Neural progenitor cell (in vitro differentiated cells): ENCODE results near the gene TSPAN1. TPM values are rescaled to one million over a fixed set of nuclear protein-coding genes. Genes with fewer than 3 reads are reported as not detected.

Experiments used
- DNase-seq: peaks from one replicate; pipeline ENCODE4 v3.0.0-alpha.2; 2016; ENCODE audit warnings: low spot score
- H2AFZ ChIP-seq: fragments of 200-600 bp; sonication (generic); replicated peaks from 2 replicates; pipeline ENCODE4 v1.6.1; 2016; ENCODE audit warnings: antibody characterized with exemption
- H3F3A ChIP-seq: fragments of 200-600 bp; sonication (generic); 2 replicates; pipeline ENCODE4 v1.6.1; 2016; ENCODE audit warnings: antibody characterized with exemption, low read depth
- H3K27ac ChIP-seq: fragments of 200-600 bp; sonication (generic); 2 replicates; pipeline ENCODE4 v1.5.1; 2016; ENCODE audit warnings: mild to moderate bottlenecking
- H3K27me3 ChIP-seq: fragments of 200-600 bp; sonication (generic); 2 replicates; pipeline ENCODE4 v1.6.1; 2016; ENCODE audit warnings: mild to moderate bottlenecking, moderate library complexity
- H3K36me3 ChIP-seq: fragments of 200-600 bp; sonication (generic); 2 replicates; pipeline ENCODE4 v1.5.1; 2016
- H3K4me1 ChIP-seq: fragments of 200-600 bp; sonication (generic); 2 replicates; pipeline ENCODE4 v1.6.1; 2016; ENCODE audit warnings: mixed run types
- H3K4me2 ChIP-seq: fragments of 200-600 bp; sonication (generic); 2 replicates; pipeline ENCODE4 v1.6.1; 2016
- H3K4me3 ChIP-seq: fragments of 200-600 bp; sonication (generic); 2 replicates; pipeline ENCODE4 v1.5.1; 2016
- H3K79me2 ChIP-seq: fragments of 200-600 bp; sonication (generic); 2 replicates; pipeline ENCODE4 v1.6.1; 2016; ENCODE audit warnings: low read depth
- H3K9ac ChIP-seq: fragments of 200-600 bp; sonication (generic); 2 replicates; pipeline ENCODE4 v1.6.1; 2016
- H3K9me3 ChIP-seq: fragments of 200-600 bp; sonication (generic); 2 replicates; pipeline ENCODE4 v1.5.1; 2016; ENCODE audit warnings: low read depth
- H4K20me1 ChIP-seq: fragments of 200-600 bp; sonication (generic); 2 replicates; pipeline ENCODE4 v1.6.1; 2016; ENCODE audit warnings: low read depth
- H3K27ac Mint-ChIP-seq: 3 replicates; pipeline ENCODE4 v1.8.0; 2021; ENCODE audit warnings: mixed read lengths
- H3K27me3 Mint-ChIP-seq: 2 replicates; pipeline ENCODE4 v1.8.0; 2022; ENCODE audit warnings: low read depth, mild to moderate bottlenecking, inconsistent platforms, moderate library complexity, mixed read lengths; ENCODE audit not compliant: insufficient read depth
- H3K36me3 Mint-ChIP-seq: 3 replicates; pipeline ENCODE4 v1.8.0; 2021; ENCODE audit warnings: mixed read lengths
- H3K4me1 Mint-ChIP-seq: 3 replicates; pipeline ENCODE4 v1.8.0; 2021; ENCODE audit warnings: mixed read lengths
- H3K4me3 Mint-ChIP-seq: 3 replicates; pipeline ENCODE4 v1.8.0; 2021; ENCODE audit warnings: mild to moderate bottlenecking, moderate library complexity, mixed read lengths
- H3K9me3 Mint-ChIP-seq: 3 replicates; pipeline ENCODE4 v1.8.0; 2020; ENCODE audit warnings: mixed read lengths
- EZH2 ChIP-seq: fragments of 200-600 bp; sonication (generic); IDR thresholded peaks from 2 replicates; pipeline ENCODE4 v1.6.1; 2017; ENCODE audit warnings: antibody characterized with exemption, mild to moderate bottlenecking, moderate library complexity
- EZH2phosphoT487 ChIP-seq: fragments of 200-600 bp; sonication (generic); IDR thresholded peaks from 2 replicates; pipeline ENCODE4 v1.6.1; 2017; ENCODE audit warnings: antibody characterized with exemption
- total RNA-seq: library from RNA; depleted of rRNA; stranded (reverse); fragments of >200 nt; gene quantifications from 2 replicates; pipeline ENCODE4 v1.2.3, GENCODE V29; 2015; ENCODE audit warnings: low replicate concordance
- TF ChIP-seq, protein P1 (sequence below): fragments of 200-600 bp; sonication (generic); IDR thresholded peaks from 2 replicates; pipeline ENCODE4 v1.5.1; 2017; ENCODE audit warnings: antibody characterized with exemption, mild to moderate bottlenecking

TSPAN1 gene
- total RNA-seq, 1 donor from 2014 or later: not detected

GRCh38 chr1:46206399-46206798, 31.5 kb downstream of the TSPAN1 start:
- Histone ChIP-seq H3K9ac (no peak overlapping the region), H3K27me3 (peaks cover 4% of the 10 kb centered on the region), H3K27ac (no peak overlapping the region), H3K4me1 (no peaks in the 10 kb centered on the region), H3K36me3 (no peaks in the 10 kb centered on the region), H4K20me1 (no peaks in the 10 kb centered on the region), H2AFZ (no peak overlapping the region), H3K79me2 (no peaks in the 10 kb centered on the region), H3K4me3 (no peak overlapping the region), H3K4me2 (no peak overlapping the region), H3F3A (no peaks in the 10 kb centered on the region), H3K9me3 (no peaks in the 10 kb centered on the region)
- no peak for DNase-seq
- Mint-ChIP-seq H3K27me3 (no peaks in the 10 kb centered on the region), H3K27ac (no peak overlapping the region), H3K36me3 (peaks cover 2% of the 10 kb centered on the region), H3K9me3 (no peaks in the 10 kb centered on the region), H3K4me1 (peaks cover 35% of the 10 kb centered on the region), H3K4me3 (no peak overlapping the region)
- TF ChIP-seq EZH2: no peak
- no peak for TF ChIP-seq EZH2phosphoT487
- TF ChIP-seq, protein P1, sequence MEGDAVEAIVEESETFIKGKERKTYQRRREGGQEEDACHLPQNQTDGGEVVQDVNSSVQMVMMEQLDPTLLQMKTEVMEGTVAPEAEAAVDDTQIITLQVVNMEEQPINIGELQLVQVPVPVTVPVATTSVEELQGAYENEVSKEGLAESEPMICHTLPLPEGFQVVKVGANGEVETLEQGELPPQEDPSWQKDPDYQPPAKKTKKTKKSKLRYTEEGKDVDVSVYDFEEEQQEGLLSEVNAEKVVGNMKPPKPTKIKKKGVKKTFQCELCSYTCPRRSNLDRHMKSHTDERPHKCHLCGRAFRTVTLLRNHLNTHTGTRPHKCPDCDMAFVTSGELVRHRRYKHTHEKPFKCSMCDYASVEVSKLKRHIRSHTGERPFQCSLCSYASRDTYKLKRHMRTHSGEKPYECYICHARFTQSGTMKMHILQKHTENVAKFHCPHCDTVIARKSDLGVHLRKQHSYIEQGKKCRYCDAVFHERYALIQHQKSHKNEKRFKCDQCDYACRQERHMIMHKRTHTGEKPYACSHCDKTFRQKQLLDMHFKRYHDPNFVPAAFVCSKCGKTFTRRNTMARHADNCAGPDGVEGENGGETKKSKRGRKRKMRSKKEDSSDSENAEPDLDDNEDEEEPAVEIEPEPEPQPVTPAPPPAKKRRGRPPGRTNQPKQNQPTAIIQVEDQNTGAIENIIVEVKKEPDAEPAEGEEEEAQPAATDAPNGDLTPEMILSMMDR: no peak

- H3K4me1 Mint-ChIP-seq: peaks cover 10% of the 10 kb centered on the region
- H3K36me3 Mint-ChIP-seq: peaks cover 2% of the 10 kb centered on the region
- Histone ChIP-seq H3K27ac (no peak overlapping the region), H3K9me3 (no peaks in the 10 kb centered on the region), H3K4me1 (no peaks in the 10 kb centered on the region), H3K4me3 (no peak overlapping the region), H4K20me1 (no peaks in the 10 kb centered on the region), H3F3A (no peaks in the 10 kb centered on the region), H3K36me3 (no peaks in the 10 kb centered on the region), H2AFZ (no peak overlapping the region), H3K4me2 (no peak overlapping the region), H3K9ac (no peak overlapping the region), H3K79me2 (no peaks in the 10 kb centered on the region), H3K27me3 (no peaks in the 10 kb centered on the region)
- H3K27ac Mint-ChIP-seq: no peak overlapping the region
- H3K9me3 Mint-ChIP-seq: no peaks in the 10 kb centered on the region
- TF ChIP-seq, protein P1: no peak
- no peak for TF ChIP-seq EZH2
- TF ChIP-seq EZH2phosphoT487: no peak
- no peak overlapping the region for H3K4me3 Mint-ChIP-seq
- H3K27me3 Mint-ChIP-seq: no peaks in the 10 kb centered on the region
- DNase-seq: no peak
Measured at GRCh38 chr1:46210561-46210960, 35.7 kb downstream of the TSPAN1 start.

GRCh38 chr1:46211051-46211450, 36.2 kb downstream of the TSPAN1 start:
- H3K4me2 ChIP-seq: no peak overlapping the region
- Mint-ChIP-seq H3K36me3 (peaks cover 2% of the 10 kb centered on the region), H3K27ac (no peak overlapping the region), H3K4me3 (no peak overlapping the region), H3K27me3 (no peaks in the 10 kb centered on the region), H3K4me1 (peaks cover 6% of the 10 kb centered on the region), H3K9me3 (no peaks in the 10 kb centered on the region)
- DNase-seq: no peak
- H3K27ac ChIP-seq: no peak overlapping the region
- no peaks in the 10 kb centered on the region for H3K79me2 ChIP-seq
- H2AFZ ChIP-seq: no peak overlapping the region
- TF ChIP-seq EZH2: no peak
- TF ChIP-seq EZH2phosphoT487: no peak
- TF ChIP-seq, protein P1: no peak
- H4K20me1 ChIP-seq: no peaks in the 10 kb centered on the region
- no peaks in the 10 kb centered on the region for H3K4me1 ChIP-seq
- H3F3A ChIP-seq: no peaks in the 10 kb centered on the region
- H3K27me3 ChIP-seq: no peaks in the 10 kb centered on the region
- no peak overlapping the region for H3K9ac ChIP-seq
- H3K36me3 ChIP-seq: no peaks in the 10 kb centered on the region
- H3K9me3 ChIP-seq: no peaks in the 10 kb centered on the region
- no peak overlapping the region for H3K4me3 ChIP-seq
